Right ventricle myocardium inferior (tissue), 1 donor: ENCODE measurements around the gene SLC28A1. TPM values are rescaled to one million over a fixed set of nuclear protein-coding genes. Genes with fewer than 3 reads are reported as not detected.
A peak's percentile ranks its signal among the peaks of the same experiment; 100 is the strongest.

Experiments
- ATAC-seq: fragments of 200-7000 bp; cut with Tn5 transposase; one replicate; pipeline ENCODE4 v1.9.1; 2020; ENCODE audit warnings: mild to moderate bottlenecking, moderate library complexity
- DNase-seq: peaks from one replicate; pipeline ENCODE4 v3.0.0; 2021; ENCODE audit errors: missing footprints
- intact Hi-C: fragments of 100-400 bp; cut with DNase I; formaldehyde crosslinking; loops from one replicate; pipeline ENCODE4 v1.11.0; 2022
- total RNA-seq: library from RNA; stranded (reverse); fragmentation: NEBNext Ultra II Directional; extraction: Animal tissue kit (Norgen Biotek cat#: 25700); gene quantifications from one replicate; pipeline ENCODE4 v1.2.1, GENCODE V29; 2021
- donor health status: DM: no; HTN: yes; CAD: no; lungs with severe emphysema.

The SLC28A1 gene
- total RNA-seq, 1 donor from 2014 or later: 0.24 TPM

GRCh38 chr15:84878504-84878903 is 6.0 kb upstream of the SLC28A1 start:
- intact Hi-C loops: no loop called here
- no peak for DNase-seq
- peak; percentile 61 for ATAC-seq

GRCh38 chr15:84879088-84879780 is 5.2 kb upstream of the SLC28A1 start:
- DNase-seq: no peak
- ATAC-seq: no peak
- intact Hi-C loops: no loop called here

DNA sequence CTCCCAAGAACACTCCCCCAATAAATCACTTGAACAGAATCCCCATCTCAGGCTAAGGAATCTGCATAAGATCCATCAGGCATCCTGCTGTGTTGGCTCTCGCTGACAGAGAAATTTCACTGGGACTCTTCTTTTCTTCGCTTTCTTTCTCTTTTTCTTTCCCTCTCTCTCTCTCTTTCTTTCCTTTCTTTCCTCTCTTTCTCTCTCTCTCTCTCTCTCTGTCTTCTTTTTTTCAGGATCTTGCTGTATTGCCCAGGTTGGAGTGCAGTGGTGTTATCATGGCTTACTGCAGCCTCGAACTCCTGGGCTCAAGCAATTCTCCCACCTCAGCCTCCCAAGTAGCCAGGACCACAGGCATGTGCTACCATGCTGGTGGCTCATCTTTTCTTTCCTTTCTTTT is 4.5 kb upstream of the SLC28A1 start:
- ATAC-seq: no peak
- intact Hi-C loops: no loop called here
- DNase-seq: no peak

DNA sequence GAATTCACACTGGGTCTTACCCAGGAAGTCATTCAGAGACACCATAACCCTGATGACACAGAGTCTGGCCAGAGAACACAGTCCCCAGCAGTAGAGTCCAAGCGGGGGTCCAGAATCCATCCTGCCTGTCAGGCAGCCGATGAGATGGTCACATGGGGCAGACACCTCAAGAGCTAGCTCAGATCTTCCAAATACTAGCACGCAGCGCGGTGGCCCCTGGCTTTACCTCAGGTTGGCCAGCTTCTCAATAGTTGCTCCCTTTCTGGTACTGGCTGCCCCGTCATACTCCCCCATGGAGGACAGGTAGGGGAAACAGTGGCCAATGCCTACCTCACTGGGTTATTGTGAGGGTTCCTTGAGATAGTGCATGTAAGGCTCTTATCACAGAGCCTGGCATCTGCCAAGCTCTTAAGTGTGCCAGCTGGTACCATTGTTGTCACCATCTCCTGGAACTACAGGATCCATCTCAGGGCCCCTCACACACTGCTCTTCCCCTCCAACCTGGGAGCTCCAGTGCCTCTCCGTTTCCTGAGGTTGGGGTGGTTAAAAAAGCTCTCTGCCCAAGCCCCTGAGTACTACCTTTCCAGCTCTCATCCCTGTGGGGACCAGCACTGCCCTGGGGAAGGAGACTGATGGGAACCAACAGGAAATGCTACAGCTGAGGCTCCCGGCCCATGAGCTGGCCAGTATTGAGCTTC is 3.5 kb upstream of the SLC28A1 start:
- intact Hi-C loops: no loop called here
- DNase-seq (no peak), ATAC-seq (no peak)

DNA sequence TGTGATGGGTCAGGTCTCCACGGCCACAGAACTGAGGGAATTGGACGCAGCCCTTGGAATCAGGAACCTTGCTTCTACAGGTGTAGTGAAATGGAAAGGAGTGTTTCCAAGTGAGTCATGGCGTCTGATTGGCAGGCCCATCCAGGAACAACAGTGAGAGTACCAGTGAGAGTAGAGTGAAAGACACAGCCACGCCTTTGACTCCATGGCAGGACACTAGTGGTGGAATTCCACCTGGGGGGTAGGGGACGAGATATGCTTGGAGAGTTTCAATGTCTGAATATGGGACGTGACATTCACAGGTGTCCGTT is 3.0 kb upstream of the SLC28A1 start:
- DNase-seq (no peak), ATAC-seq (no peak)
- intact Hi-C loops: no loop called here

GRCh38 chr15:84883466-84883865 is 996 bp upstream of the SLC28A1 start:
- ATAC-seq (no peak), DNase-seq (no peak)
- intact Hi-C loops: no loop called here

GRCh38 chr15:84885801-84886200 is 1.3 kb downstream of the SLC28A1 start:
- intact Hi-C loops: no loop called here

GRCh38 chr15:84886211-84886983 is 1.9 kb downstream of the SLC28A1 start:
- intact Hi-C loops: no loop called here
- DNase-seq: no peak
- ATAC-seq: peak; percentile 66

More at GRCh38 chr15:84885801-84886200, 1.3 kb downstream of the SLC28A1 start:
- ATAC-seq: no peak
- DNase-seq: no peak

DNA sequence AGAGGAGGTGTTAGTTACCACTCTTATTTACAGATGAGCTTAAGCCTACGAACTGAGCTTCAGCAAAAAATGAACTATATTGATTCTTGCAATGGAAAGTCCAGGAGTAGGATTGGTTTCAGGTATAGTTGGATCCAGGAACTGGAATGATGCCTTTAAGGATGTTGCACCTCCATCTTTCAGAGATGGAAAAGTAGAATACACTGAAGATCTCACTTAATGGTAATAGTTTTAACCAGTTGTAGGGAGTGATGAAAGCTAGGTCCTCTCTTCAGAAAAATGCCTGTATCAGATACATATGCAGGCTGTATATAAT is 2.5 kb downstream of the SLC28A1 start:
- intact Hi-C loops: no loop called here
- ATAC-seq (no peak), DNase-seq (no peak)

- ATAC-seq (no peak), DNase-seq (no peak)
- intact Hi-C loops: no loop called here
These were observed 3.5 kb downstream of the SLC28A1 start for GRCh38 chr15:84887938-84888337.

DNA sequence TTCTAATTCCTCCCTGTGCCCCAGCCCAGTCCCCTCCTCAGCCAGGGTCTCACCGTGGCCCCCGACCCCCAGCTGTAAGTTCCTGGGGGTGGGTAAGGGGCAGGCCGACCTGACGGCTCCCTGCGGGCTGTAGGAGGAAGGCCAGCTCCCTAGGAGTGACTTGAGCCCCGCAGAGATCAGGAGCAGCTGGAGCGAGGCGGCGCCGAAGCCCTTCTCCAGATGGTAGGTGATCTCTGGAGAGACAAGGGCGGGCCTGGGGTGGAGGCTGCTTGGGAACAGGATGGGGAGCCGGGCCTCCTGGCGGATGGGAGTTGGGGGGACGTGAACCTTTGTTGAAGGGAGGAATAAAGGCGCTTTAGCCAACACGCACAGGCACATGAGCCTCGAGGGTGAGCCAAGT is 4.2 kb downstream of the SLC28A1 start:
- DNase-seq (no peak), ATAC-seq (no peak)
- intact Hi-C loops: no loop called here

- intact Hi-C loops: no loop called here
- ATAC-seq (no peak), DNase-seq (no peak)
These were observed 5.0 kb downstream of the SLC28A1 start for GRCh38 chr15:84889313-84889990.

- ATAC-seq: no peak
- intact Hi-C loops: no loop called here
- no peak for DNase-seq
These were observed 5.7 kb downstream of the SLC28A1 start for GRCh38 chr15:84889991-84890669.

DNA sequence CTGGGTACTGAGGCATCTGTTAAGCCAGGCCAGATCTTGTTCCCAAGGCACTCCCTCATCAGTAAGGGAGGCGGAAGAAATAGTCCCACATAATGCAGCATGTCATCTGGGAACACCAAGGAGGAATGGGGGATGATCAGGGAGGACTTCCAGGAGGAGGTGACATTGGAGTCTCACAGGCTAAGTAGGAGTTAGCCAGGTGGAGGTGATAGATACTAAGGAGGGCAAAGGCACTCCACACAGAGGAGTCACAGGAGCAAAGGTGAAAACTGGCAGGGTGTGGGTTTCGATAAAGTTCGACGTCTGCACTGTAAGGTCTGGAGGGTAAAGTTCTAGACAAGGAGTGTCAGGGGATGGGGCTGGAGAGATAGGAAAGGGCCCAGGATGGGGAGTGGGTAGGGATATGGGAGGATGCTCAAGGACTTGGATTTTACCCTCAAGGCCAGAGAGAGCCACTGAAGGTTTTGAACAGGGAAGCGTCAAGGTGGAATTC is 6.3 kb downstream of the SLC28A1 start:
- no peak for ATAC-seq
- intact Hi-C loops: no loop called here
- no peak for DNase-seq

DNA sequence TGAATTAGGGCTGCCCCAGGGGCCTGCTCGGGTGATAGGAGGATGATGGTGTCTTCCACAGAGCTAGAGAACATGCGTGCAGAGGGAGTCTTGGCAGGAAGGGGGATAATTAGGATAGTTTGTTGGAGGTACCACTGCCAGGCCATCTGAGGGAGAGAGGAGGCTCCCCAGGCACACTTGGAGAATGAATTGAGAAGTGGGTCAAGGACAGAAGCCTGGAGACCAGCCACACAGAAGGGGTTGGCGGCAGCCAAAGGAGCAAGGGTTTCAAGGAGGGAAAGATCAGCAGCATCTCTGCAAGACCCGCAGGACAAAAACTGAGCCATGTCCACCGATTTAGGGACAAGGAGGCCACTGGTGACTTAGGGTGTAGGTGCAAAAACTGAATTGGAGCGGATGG is 6.9 kb downstream of the SLC28A1 start:
- DNase-seq (no peak), ATAC-seq (no peak)
- intact Hi-C loops: no loop called here

DNA sequence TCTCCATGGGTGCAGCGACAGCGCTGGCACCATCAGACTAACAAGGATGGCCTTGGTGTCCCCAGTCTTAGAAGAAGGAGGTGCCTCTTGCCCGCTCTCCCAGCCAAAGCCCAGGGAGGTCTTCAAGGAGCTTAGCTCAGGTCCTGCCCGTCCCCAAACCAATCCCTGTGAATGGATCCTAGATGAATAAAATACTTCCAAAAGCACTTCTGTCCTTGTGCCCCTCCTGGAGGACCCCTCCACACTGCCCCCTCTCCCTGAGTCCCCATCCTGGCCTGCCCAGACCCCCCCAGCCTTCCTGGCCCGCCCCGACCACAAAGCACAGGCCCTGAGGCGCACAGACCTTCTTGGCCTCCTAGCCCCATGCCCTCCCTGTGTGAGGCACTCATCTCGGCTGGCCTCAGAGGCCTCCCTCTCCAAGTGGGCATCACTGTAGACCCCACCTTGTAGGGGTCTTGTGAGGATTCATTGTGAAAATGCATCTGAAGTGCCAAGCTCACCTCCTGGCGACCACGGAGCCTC is 8.4 kb downstream of the SLC28A1 start:
- intact Hi-C loops: no loop called here

DNA sequence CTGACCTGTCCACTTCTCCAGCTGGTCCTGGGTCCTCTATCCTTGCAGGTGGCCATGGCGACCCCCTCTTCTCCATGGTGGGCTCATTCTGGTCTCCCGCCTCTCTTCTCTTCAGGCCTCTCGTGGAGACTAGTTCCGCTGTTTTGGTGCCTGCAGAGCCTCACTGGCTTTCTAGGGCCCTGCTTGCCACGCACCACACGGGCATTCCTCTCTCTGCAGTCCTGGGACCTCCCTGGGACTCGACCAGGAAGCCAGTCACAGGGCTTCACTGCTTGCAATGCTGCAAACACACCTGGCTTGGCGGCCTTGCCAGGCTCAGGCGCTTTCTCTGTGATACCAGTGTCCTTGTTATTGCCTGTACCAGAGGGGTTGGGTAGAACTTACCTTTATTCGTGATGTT is 9.1 kb downstream of the SLC28A1 start:
- intact Hi-C loops: no loop called here
- ATAC-seq: no peak
- DNase-seq: no peak

More for the DNA sequence above, 8.4 kb downstream of the SLC28A1 start:
- ATAC-seq (no peak), DNase-seq (no peak)

- ATAC-seq: peak; percentile 8
- no peak for DNase-seq
- intact Hi-C loops: no loop called here
These were observed 10.4 kb downstream of the SLC28A1 start for GRCh38 chr15:84894736-84895425.
